ENCODE measurements around the gene CNN3.

DNA sequence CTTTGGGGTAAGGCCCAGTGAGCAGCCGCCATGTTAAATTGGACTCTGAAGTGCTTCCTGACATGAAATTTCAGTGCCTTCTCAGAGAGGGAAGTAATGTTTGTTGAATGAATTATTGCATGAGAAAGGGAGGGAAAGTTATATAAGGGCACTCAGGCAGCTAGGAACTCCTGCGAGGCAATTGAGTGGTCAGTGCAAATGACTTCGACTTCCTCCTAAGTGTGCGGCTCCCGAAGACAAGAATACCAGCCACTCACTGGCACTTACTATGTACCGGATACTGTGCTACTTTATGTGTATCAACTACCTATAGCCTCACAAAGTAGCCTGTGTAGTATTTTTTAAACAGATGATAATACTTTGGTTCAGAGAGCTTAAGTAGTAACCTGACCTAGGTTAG, 52.5 kb downstream of the CNN3 start:
- TF ChIP-seq, protein P1, sequence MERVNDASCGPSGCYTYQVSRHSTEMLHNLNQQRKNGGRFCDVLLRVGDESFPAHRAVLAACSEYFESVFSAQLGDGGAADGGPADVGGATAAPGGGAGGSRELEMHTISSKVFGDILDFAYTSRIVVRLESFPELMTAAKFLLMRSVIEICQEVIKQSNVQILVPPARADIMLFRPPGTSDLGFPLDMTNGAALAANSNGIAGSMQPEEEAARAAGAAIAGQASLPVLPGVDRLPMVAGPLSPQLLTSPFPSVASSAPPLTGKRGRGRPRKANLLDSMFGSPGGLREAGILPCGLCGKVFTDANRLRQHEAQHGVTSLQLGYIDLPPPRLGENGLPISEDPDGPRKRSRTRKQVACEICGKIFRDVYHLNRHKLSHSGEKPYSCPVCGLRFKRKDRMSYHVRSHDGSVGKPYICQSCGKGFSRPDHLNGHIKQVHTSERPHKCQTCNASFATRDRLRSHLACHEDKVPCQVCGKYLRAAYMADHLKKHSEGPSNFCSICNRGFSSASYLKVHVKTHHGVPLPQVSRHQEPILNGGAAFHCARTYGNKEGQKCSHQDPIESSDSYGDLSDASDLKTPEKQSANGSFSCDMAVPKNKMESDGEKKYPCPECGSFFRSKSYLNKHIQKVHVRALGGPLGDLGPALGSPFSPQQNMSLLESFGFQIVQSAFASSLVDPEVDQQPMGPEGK (CRISPR knock-in tag; IDR thresholded peaks at IDR 0.05; ENCODE audit: borderline replicate concordance) = no peak
- TF ChIP-seq ZFP3 (CRISPR knock-in tag; IDR thresholded peaks at IDR 0.05) (no peak), ZNF70 (CRISPR knock-in tag; IDR thresholded peaks at IDR 0.05) (no peak), SNAI2 (CRISPR knock-in tag; IDR thresholded peaks at IDR 0.05) (no peak), RARB (CRISPR knock-in tag; IDR thresholded peaks at IDR 0.05) (no peak), TOX (CRISPR knock-in tag; IDR thresholded peaks at IDR 0.05; ENCODE audit: borderline replicate concordance) (no peak)
- TF ChIP-seq, protein P2, sequence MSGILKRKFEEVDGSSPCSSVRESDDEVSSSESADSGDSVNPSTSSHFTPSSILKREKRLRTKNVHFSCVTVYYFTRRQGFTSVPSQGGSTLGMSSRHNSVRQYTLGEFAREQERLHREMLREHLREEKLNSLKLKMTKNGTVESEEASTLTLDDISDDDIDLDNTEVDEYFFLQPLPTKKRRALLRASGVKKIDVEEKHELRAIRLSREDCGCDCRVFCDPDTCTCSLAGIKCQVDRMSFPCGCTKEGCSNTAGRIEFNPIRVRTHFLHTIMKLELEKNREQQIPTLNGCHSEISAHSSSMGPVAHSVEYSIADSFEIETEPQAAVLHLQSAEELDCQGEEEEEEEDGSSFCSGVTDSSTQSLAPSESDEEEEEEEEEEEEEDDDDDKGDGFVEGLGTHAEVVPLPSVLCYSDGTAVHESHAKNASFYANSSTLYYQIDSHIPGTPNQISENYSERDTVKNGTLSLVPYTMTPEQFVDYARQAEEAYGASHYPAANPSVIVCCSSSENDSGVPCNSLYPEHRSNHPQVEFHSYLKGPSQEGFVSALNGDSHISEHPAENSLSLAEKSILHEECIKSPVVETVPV (CRISPR knock-in tag; IDR thresholded peaks at IDR 0.05) = no peak
- TF ChIP-seq, protein P3, sequence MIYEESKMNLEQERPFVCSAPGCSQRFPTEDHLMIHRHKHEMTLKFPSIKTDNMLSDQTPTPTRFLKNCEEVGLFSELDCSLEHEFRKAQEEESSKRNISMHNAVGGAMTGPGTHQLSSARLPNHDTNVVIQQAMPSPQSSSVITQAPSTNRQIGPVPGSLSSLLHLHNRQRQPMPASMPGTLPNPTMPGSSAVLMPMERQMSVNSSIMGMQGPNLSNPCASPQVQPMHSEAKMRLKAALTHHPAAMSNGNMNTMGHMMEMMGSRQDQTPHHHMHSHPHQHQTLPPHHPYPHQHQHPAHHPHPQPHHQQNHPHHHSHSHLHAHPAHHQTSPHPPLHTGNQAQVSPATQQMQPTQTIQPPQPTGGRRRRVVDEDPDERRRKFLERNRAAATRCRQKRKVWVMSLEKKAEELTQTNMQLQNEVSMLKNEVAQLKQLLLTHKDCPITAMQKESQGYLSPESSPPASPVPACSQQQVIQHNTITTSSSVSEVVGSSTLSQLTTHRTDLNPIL (CRISPR knock-in tag; IDR thresholded peaks at IDR 0.05; ENCODE audit: low read depth) = no peak
- TF ChIP-seq, protein P4, sequence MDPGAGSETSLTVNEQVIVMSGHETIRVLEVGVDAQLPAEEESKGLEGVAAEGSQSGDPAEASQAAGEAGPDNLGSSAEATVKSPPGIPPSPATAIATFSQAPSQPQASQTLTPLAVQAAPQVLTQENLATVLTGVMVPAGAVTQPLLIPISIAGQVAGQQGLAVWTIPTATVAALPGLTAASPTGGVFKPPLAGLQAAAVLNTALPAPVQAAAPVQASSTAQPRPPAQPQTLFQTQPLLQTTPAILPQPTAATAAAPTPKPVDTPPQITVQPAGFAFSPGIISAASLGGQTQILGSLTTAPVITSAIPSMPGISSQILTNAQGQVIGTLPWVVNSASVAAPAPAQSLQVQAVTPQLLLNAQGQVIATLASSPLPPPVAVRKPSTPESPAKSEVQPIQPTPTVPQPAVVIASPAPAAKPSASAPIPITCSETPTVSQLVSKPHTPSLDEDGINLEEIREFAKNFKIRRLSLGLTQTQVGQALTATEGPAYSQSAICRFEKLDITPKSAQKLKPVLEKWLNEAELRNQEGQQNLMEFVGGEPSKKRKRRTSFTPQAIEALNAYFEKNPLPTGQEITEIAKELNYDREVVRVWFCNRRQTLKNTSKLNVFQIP (CRISPR knock-in tag; IDR thresholded peaks at IDR 0.05; ENCODE audit: borderline replicate concordance, low read depth) = no peak

Data from SK-N-SH treated with all-trans-retinoic acid at 6 μM for 48 hours (cell line).